PC-9 (cell line): Measurements from ENCODE around the gene COL8A2. TPM values are rescaled to one million over a fixed set of nuclear protein-coding genes. Genes with fewer than 3 reads are reported as not detected.

Source experiments
- BruUV-seq: library from RNA; stranded (reverse); fragments of 400-500 nt; replicated peaks from 2 replicates; lab custom pipeline; 2021; lab: Mats Ljungman, UMichigan
- CTCF ChIA-PET: fragments of 300-600 bp; sonication (Branson Sonifier 250); formaldehyde crosslinking; loops from one replicate; lab custom pipeline; 2022; ENCODE audit warnings: antibody characterized with exemption; lab: Charles Lee
- POLR2A ChIA-PET: fragments of 300-600 bp; sonication (Branson Sonifier 250); formaldehyde crosslinking; loops from one replicate; lab custom pipeline; 2022; ENCODE audit warnings: antibody characterized with exemption; ENCODE audit not compliant: unreplicated experiment; lab: Charles Lee
- DNase-seq, 2 experiments: peaks; one replicate each; pipeline versions ENCODE4 v3.0.0 to v3.0.0-alpha.2; 2015 to 2022; ENCODE audit warnings: mixed read lengths in 1 of 2
- H2AFZ ChIP-seq: fragments of 200-600 bp; sonication (generic); 2 replicates; pipeline ENCODE4 v1.8.1; 2017; ENCODE audit warnings: antibody characterized with exemption
- H3F3A ChIP-seq: fragments of 200-600 bp; sonication (generic); 2 replicates; pipeline ENCODE4 v1.8.1; 2017; ENCODE audit warnings: antibody characterized with exemption, mild to moderate bottlenecking, low read depth; ENCODE audit not compliant: insufficient read depth
- H3K27ac ChIP-seq: fragments of 200-600 bp; sonication (generic); 2 replicates; pipeline ENCODE4 v1.6.1; 2016; ENCODE audit warnings: mixed run types
- H3K27me3 ChIP-seq: fragments of 200-600 bp; sonication (generic); 2 replicates; pipeline ENCODE4 v1.6.1; 2016; ENCODE audit warnings: low read depth, mixed run types; ENCODE audit not compliant: insufficient read depth
- H3K36me3 ChIP-seq: fragments of 200-600 bp; sonication (generic); 2 replicates; pipeline ENCODE4 v1.6.1; 2016; ENCODE audit warnings: low read depth, mixed run types
- H3K4me1 ChIP-seq: fragments of 200-600 bp; sonication (generic); replicated peaks from 2 replicates; pipeline ENCODE4 v1.6.1; 2016; ENCODE audit warnings: mixed run types; ENCODE audit not compliant: insufficient read depth
- H3K4me2 ChIP-seq: fragments of 200-600 bp; sonication (generic); 2 replicates; pipeline ENCODE4 v1.6.1; 2017; ENCODE audit warnings: mixed run types
- H3K4me3 ChIP-seq: fragments of 200-600 bp; sonication (generic); 2 replicates; pipeline ENCODE4 v1.6.1; 2016; ENCODE audit warnings: mixed run types
- H3K79me2 ChIP-seq: fragments of 200-600 bp; sonication (generic); 2 replicates; pipeline ENCODE4 v1.6.1; 2017; ENCODE audit warnings: low read depth, mixed run types
- H3K9me2 ChIP-seq: fragments of 200-600 bp; sonication (generic); 2 replicates; pipeline ENCODE4 v1.8.1; 2017; ENCODE audit warnings: mild to moderate bottlenecking; ENCODE audit not compliant: insufficient read depth
- H3K9me3 ChIP-seq: fragments of 200-600 bp; sonication (generic); 2 replicates; pipeline ENCODE4 v1.8.1; 2016; ENCODE audit warnings: low read depth; ENCODE audit not compliant: insufficient read depth
- H4K20me1 ChIP-seq: fragments of 200-600 bp; sonication (generic); 2 replicates; pipeline ENCODE4 v1.8.1; 2017; ENCODE audit not compliant: insufficient read depth
- CTCF ChIP-seq: fragments of 200-600 bp; sonication (generic); conservative IDR thresholded peaks from 2 replicates; pipeline ENCODE4 v1.6.1; 2017; ENCODE audit warnings: mixed run types, antibody characterized with exemption, mild to moderate bottlenecking, moderate library complexity
- EZH2 ChIP-seq: fragments of 200-600 bp; sonication (generic); IDR thresholded peaks from 2 replicates; pipeline ENCODE4 v1.8.0; 2017; ENCODE audit warnings: antibody characterized with exemption, low read depth
- intact Hi-C: fragments of 100-400 bp; cut with micrococcal nuclease; formaldehyde crosslinking; loops from one replicate; pipeline ENCODE4 v1.10.0; 2022; ENCODE audit not compliant: unreplicated experiment
- total RNA-seq: library from RNA; stranded (reverse); gene quantifications from 2 replicates; pipeline ENCODE4 v1.2.3, GENCODE V29; 2021

Gene COL8A2
- total RNA-seq, 1 experiment from 2014 or later: 0.20 TPM

GRCh38 chr1:36087233-36088123 is 37.5 kb downstream of the COL8A2 start:
- intact Hi-C loops: loop anchor here (1.0 kb wide), 2 partner anchors 156 to 204 kb away; partner anchors contain the start of genes AGO1 and AGO3
- H2AFZ ChIP-seq: no peak overlapping the region

GRCh38 chr1:36086529-36087232 is 38.3 kb downstream of the COL8A2 start:
- no peak overlapping the region for H3K4me3 ChIP-seq

More at GRCh38 chr1:36087233-36088123, 37.5 kb downstream of the COL8A2 start:
- POLR2A ChIA-PET: interaction anchor here (0.6 kb wide), 1 partner anchor 190 kb away, joined by 9 read pairs; no protein-coding TSS in a partner anchor
- H3K4me3 ChIP-seq: no peak overlapping the region
- no peak for DNase-seq
- H3K27ac ChIP-seq: no peak overlapping the region
- peaks cover 9% of the 10 kb centered on the region; the same call in 1 of the 2 replicates for H4K20me1 ChIP-seq
- no peaks in the 10 kb centered on the region for H3K9me3 ChIP-seq
- CTCF ChIA-PET: no interaction called here
- no peaks in the 10 kb centered on the region for H3K9me2 ChIP-seq
- H3K79me2 ChIP-seq: peaks cover 27% of the 10 kb centered on the region
- H3K4me2 ChIP-seq: no peak overlapping the region
- H3K4me1 ChIP-seq: peaks cover 6% of the 10 kb centered on the region
- TF ChIP-seq EZH2 (no peak), CTCF (no peak)
- H3K36me3 ChIP-seq: peaks cover 3% of the 10 kb centered on the region; the same call in 1 of the 2 replicates
- no peaks in the 10 kb centered on the region for H3K27me3 ChIP-seq
- BruUV-seq: no TSS peak
- H3F3A ChIP-seq: no peaks in the 10 kb centered on the region; the same call in 1 of the 2 replicates

More at GRCh38 chr1:36086529-36087232, 38.3 kb downstream of the COL8A2 start:
- intact Hi-C loops: no loop called here
- ChIA-PET POLR2A (interaction anchor here (0.6 kb wide), 1 partner anchor 189 kb away, joined by 9 read pairs; no protein-coding TSS in a partner anchor), CTCF (no interaction called here)
- Histone ChIP-seq H3K9me3 (no peaks in the 10 kb centered on the region), H3K9me2 (no peaks in the 10 kb centered on the region), H4K20me1 (0 out of 2 replicates have a peak, but pooled peaks cover 9% of the 10 kb centered on the region), H3K4me2 (no peak overlapping the region), H3F3A (peaks cover 2% of the 10 kb centered on the region; the same call in 1 of the 2 replicates), H3K36me3 (no peaks in the 10 kb centered on the region; the same call in 1 of the 2 replicates), H2AFZ (no peak overlapping the region), H3K4me1 (peaks cover 6% of the 10 kb centered on the region), H3K27me3 (no peaks in the 10 kb centered on the region), H3K79me2 (peaks cover 27% of the 10 kb centered on the region), H3K27ac (no peak overlapping the region)
- BruUV-seq: no TSS peak
- DNase-seq: no peak
- no peak for TF ChIP-seq EZH2
- no peak for TF ChIP-seq CTCF
